BE2C (cell line): ENCODE data around the gene PLCB4.

Experiments used
- DNase-seq: peaks from one replicate; pipeline ENCODE4 v3.0.0-alpha.2; 2020
- H3K27me3 ChIP-seq: fragments of 250-450 bp; sonication (Bioruptor Pico); 2 replicates; pipeline ENCODE4 v1.5.1; 2020; ENCODE audit warnings: mild to moderate bottlenecking
- H3K36me3 ChIP-seq: fragments of 250-450 bp; sonication (Bioruptor Pico); 2 replicates; pipeline ENCODE4 v1.5.1; 2020; ENCODE audit warnings: mild to moderate bottlenecking
- H3K4me1 ChIP-seq: fragments of 250-450 bp; sonication (Bioruptor Pico); 2 replicates; pipeline ENCODE4 v1.5.1; 2020
- H3K4me3 ChIP-seq: 2 replicates; pipeline ENCODE4 v1.5.1; 2011; ENCODE audit warnings: low read depth, low read length
- H3K9me3 ChIP-seq: fragments of 250-450 bp; sonication (Bioruptor Pico); 2 replicates; pipeline ENCODE4 v1.5.1; 2020
- TF ChIP-seq, protein P1 (sequence below): IDR thresholded peaks from 2 replicates; pipeline ENCODE4 v1.5.1; 2012; ENCODE audit warnings: mild to moderate bottlenecking, low read depth, low read length

Gene PLCB4

DNA sequence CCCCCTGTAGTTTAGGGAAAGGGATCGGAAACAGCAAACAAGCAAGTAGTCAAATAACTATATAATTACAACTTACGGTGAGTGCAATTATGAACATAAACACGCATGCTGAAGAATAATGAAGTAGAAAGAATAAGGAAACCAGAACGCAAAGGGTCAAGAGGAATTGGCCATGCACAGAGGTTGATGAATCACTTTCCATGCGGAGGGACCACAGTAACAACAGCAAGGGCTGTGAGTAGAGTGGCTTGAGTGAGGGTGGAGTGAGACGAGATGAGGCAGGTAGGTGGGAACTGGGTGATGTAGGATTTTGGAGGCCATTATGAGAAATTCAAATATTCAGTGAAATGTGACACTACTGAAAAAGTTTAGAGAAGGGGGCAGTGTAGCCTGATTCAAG lies 333.3 kb downstream of the PLCB4 start:
- DNase-seq: no peak

DNA sequence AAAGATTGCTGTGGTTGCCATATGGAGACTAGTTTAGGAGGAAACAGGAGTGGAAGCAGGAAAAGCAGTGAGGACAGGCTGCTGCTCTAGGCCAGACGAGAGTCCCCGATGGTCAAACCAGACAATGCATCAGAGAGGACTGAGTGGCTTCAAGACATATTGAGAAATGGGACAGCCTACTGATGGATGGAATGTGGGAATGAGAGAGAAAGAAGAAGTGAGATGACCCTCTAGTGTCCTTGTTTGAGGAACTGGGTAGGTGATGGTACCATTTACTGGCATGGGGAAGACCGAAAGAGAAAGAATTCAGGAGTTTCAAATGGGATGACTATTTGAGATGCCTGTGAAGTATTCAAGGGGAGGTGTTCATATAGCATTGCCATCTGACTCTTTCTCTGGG lies 333.7 kb downstream of the PLCB4 start:
- Histone ChIP-seq H3K27me3 (no peaks in the 10 kb centered on the region), H3K4me3 (no peak overlapping the region), H3K9me3 (no peaks in the 10 kb centered on the region), H3K36me3 (peaks cover 30% of the 10 kb centered on the region), H3K4me1 (no peaks in the 10 kb centered on the region)
- DNase-seq: no peak
- TF ChIP-seq, protein P1, sequence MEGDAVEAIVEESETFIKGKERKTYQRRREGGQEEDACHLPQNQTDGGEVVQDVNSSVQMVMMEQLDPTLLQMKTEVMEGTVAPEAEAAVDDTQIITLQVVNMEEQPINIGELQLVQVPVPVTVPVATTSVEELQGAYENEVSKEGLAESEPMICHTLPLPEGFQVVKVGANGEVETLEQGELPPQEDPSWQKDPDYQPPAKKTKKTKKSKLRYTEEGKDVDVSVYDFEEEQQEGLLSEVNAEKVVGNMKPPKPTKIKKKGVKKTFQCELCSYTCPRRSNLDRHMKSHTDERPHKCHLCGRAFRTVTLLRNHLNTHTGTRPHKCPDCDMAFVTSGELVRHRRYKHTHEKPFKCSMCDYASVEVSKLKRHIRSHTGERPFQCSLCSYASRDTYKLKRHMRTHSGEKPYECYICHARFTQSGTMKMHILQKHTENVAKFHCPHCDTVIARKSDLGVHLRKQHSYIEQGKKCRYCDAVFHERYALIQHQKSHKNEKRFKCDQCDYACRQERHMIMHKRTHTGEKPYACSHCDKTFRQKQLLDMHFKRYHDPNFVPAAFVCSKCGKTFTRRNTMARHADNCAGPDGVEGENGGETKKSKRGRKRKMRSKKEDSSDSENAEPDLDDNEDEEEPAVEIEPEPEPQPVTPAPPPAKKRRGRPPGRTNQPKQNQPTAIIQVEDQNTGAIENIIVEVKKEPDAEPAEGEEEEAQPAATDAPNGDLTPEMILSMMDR: no peak

More for the DNA sequence above, 333.3 kb downstream of the PLCB4 start:
- TF ChIP-seq, protein P1: no peak
- H3K27me3 ChIP-seq: no peaks in the 10 kb centered on the region
- no peaks in the 10 kb centered on the region for H3K9me3 ChIP-seq
- H3K4me1 ChIP-seq: no peaks in the 10 kb centered on the region
- H3K4me3 ChIP-seq: no peak overlapping the region
- peaks cover 29% of the 10 kb centered on the region for H3K36me3 ChIP-seq

DNA sequence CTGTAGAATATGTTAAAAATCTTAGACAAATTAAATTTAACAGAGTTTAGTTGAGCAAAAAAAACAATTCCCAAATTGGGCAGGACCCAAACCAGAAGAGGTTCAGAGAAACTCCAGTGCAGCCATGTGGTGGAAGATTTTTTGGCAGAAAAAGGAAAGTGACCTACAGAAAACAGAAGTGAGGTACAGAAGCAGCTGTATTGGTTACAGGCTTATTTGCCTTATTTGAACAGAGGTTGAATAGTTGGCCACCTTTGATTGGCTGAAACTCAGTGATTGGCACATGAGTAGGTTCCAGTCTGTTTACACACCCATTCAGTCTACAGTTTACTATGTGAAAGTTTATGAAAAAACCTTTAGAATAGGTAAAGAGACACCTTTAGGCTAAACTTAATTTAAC lies 334.6 kb downstream of the PLCB4 start:
- Histone ChIP-seq H3K4me3 (no peak overlapping the region), H3K9me3 (no peaks in the 10 kb centered on the region), H3K36me3 (peaks cover 36% of the 10 kb centered on the region), H3K4me1 (no peaks in the 10 kb centered on the region), H3K27me3 (no peaks in the 10 kb centered on the region)
- TF ChIP-seq, protein P1: no peak
- no peak for DNase-seq

DNA sequence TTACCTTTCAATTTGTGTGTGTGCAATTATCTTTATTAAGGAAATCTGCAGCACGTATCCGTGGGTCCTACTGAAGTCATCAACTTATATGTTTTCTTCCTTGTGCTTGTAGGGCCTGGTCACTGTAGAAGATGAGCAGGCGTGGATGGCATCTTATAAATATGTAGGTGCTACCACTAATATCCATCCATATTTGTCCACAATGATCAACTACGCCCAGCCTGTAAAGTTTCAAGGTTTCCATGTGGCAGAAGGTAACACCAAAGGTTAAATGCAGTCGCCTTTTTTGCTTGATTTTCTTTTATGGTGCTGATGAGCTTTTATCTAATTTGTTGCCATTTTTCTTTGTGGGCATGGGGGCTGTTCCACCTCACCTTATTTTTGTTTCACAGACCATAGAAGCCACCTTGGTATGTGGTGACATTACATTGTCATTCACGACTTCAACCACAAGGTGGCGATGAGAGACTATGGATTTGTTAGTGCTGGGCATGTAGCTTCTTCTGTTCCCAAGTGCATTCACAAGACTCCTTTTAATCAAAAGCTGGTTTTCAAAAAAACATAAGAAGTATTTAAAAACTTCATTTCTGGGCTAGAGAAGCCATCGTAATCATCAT lies 339.0 kb downstream of the PLCB4 start:
- H3K27me3 ChIP-seq: no peaks in the 10 kb centered on the region
- H3K4me1 ChIP-seq: no peaks in the 10 kb centered on the region
- no peak overlapping the region for H3K4me3 ChIP-seq
- H3K36me3 ChIP-seq: peaks cover 53% of the 10 kb centered on the region
- H3K9me3 ChIP-seq: no peaks in the 10 kb centered on the region
- peak; percentile 63 for DNase-seq
- TF ChIP-seq, protein P1: peak; percentile 89

DNA sequence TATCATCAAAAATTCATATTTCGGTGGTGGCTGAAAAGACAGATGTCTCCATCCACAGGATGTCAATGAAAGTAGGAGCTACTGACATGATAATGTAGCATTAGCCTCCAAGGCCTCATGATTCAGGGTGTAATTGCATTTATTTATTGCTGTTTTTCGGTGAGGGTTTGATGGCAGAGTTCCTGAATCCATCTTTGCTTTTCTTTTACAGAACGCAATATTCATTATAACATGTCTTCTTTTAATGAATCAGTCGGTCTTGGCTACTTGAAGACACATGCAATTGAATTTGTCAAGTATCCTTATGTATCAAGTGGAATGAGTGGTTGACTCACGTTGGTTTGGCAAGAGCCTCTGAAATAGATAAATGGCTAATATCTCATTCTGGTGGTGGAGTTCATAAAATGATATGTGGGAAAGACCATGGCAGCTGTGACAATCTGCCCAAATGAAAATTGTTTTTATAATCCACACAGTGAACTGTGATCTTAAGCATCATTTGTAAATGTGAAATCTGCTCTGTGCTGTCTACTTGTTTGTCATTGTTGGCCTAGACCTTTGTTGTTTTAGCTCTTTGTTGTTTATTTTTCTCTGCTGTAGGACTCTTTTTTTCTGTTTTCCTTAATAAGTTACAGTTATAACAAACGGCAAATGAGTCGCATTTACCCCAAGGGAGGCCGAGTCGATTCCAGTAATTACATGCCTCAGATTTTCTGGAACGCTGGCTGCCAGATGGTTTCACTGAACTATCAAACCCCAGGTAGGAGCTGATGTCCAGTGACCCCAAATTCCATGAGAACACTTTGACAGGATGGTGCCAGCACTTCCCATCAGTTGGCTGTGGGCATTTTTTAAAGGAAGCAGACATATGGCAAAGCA lies 339.8 kb downstream of the PLCB4 start:
- Histone ChIP-seq H3K4me3 (no peak overlapping the region), H3K4me1 (no peaks in the 10 kb centered on the region), H3K27me3 (no peaks in the 10 kb centered on the region), H3K36me3 (peaks cover 46% of the 10 kb centered on the region), H3K9me3 (no peaks in the 10 kb centered on the region)
- DNase-seq: no peak
- TF ChIP-seq, protein P1: no peak

DNA sequence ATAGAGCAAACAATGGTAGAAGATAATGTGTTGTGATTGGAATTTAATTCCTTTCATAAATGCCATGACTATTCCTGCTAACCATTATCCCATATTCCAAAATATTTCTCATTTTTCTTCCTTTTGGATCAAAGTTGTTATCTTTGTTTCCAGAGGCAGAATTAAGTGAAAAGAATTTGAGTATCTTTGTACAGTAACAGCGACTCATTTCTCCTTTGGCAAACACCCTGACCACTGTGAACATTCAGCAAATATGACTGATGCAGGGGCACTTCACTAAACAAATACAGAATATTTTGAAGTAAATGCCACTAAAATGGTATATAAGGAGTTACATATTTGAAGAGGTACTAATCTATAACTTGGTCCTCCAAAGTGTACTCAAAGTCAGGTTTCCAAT lies 340.5 kb downstream of the PLCB4 start:
- H3K9me3 ChIP-seq: no peaks in the 10 kb centered on the region
- DNase-seq: no peak
- TF ChIP-seq, protein P1: no peak
- H3K27me3 ChIP-seq: no peaks in the 10 kb centered on the region
- no peak overlapping the region for H3K4me3 ChIP-seq
- no peaks in the 10 kb centered on the region for H3K4me1 ChIP-seq
- peaks cover 46% of the 10 kb centered on the region for H3K36me3 ChIP-seq
